Measurements from ENCODE around the gene LIF.

- TF ChIP-seq ARNTL (CRISPR knock-in tag; IDR thresholded peaks at IDR 0.05; ENCODE audit: borderline replicate concordance, low read depth) = no peak
- no peak for TF ChIP-seq PATZ1 (CRISPR knock-in tag; IDR thresholded peaks at IDR 0.05; ENCODE audit: borderline replicate concordance)
- TF ChIP-seq RARB (CRISPR knock-in tag; IDR thresholded peaks at IDR 0.05) = no peak
- no peak for TF ChIP-seq BACH2 (CRISPR knock-in tag; IDR thresholded peaks at IDR 0.05; ENCODE audit: borderline replicate concordance)
- no peak for TF ChIP-seq OSR1 (CRISPR knock-in tag; IDR thresholded peaks at IDR 0.05)
- TF ChIP-seq CSDC2 (CRISPR knock-in tag; IDR thresholded peaks at IDR 0.05) = no peak
- no peak for TF ChIP-seq ISL1 (CRISPR knock-in tag; IDR thresholded peaks at IDR 0.05)
Observed at GRCh38 chr22:30190574-30190973, 56.0 kb downstream of the LIF start.

Data from SK-N-SH treated with all-trans-retinoic acid at 6 μM for 48 hours (cell line).